ENCODE results near the gene RAB11FIP5. TPM values are rescaled to one million over a fixed set of nuclear protein-coding genes. Genes with fewer than 3 reads are reported as not detected.

RAB11FIP5 gene
- total and polyA plus RNA-seq, 2 donors from 2014 or later, result 49.6 to 57.1 TPM

- Histone ChIP-seq H3K9ac (ENCODE audit: low read length in 3 of 3) (no peak overlapping the region), H3K36me3 (ENCODE audit: control insufficient read depth in 2 of 3, insufficient read depth in 3 of 3, low read length in 3 of 3) (no peaks in the 10 kb centered on the region), H3K4me3 (ENCODE audit: low read length in 3 of 3) (no peak overlapping the region), H3K4me1 (ENCODE audit: control insufficient read depth in 2 of 3, insufficient read depth in 2 of 3, low read depth in 1 of 3, low read length in 3 of 3) (no peaks in the 10 kb centered on the region), H3K9me3 (ENCODE audit: control insufficient read depth in 2 of 3, insufficient read depth in 1 of 3, low read length in 3 of 3) (no peaks in the 10 kb centered on the region), H3K27ac (ENCODE audit: low read depth in 2 of 2, low read length in 2 of 2) (no peak overlapping the region), H3K27me3 (ENCODE audit: control insufficient read depth, insufficient read depth, low read length) (no peaks in the 10 kb centered on the region)
- intact Hi-C loops (cut with DNase I), result no loop called here
- FAIRE-seq (no peak), DNase-seq (no peak)
- TF ChIP-seq CTCF (IDR thresholded peaks at IDR 0.05; ENCODE audit: borderline replicate concordance, extremely low read depth, insufficient read depth), result no peak
These were observed 68.6 kb downstream of the RAB11FIP5 start for GRCh38 chr2:73043929-73044832.

GRCh38 chr2:73043276-73043675, 69.5 kb downstream of the RAB11FIP5 start:
- DNase-seq (no peak), FAIRE-seq (no peak)
- H3K27me3 ChIP-seq (ENCODE audit: control insufficient read depth, insufficient read depth, low read length), result no peaks in the 10 kb centered on the region
- H3K9ac ChIP-seq (ENCODE audit: low read length in 3 of 3), result no peak overlapping the region
- intact Hi-C loops (cut with DNase I), result no loop called here
- no peak for TF ChIP-seq CTCF (IDR thresholded peaks at IDR 0.05; ENCODE audit: borderline replicate concordance, extremely low read depth, insufficient read depth)
- no peak overlapping the region for H3K4me3 ChIP-seq (ENCODE audit: low read length in 3 of 3)
- no peaks in the 10 kb centered on the region for H3K9me3 ChIP-seq (ENCODE audit: control insufficient read depth in 2 of 3, insufficient read depth in 1 of 3, low read length in 3 of 3)
- H3K27ac ChIP-seq (ENCODE audit: low read depth in 2 of 2, low read length in 2 of 2), result no peak overlapping the region
- H3K4me1 ChIP-seq (ENCODE audit: control insufficient read depth in 2 of 3, insufficient read depth in 2 of 3, low read depth in 1 of 3, low read length in 3 of 3), result no peaks in the 10 kb centered on the region
- H3K36me3 ChIP-seq (ENCODE audit: control insufficient read depth in 2 of 3, insufficient read depth in 3 of 3, low read length in 3 of 3), result no peaks in the 10 kb centered on the region

GRCh38 chr2:73037947-73038585, 74.7 kb downstream of the RAB11FIP5 start:
- no peaks in the 10 kb centered on the region for H3K9me3 ChIP-seq (ENCODE audit: control insufficient read depth in 2 of 3, insufficient read depth in 1 of 3, low read length in 3 of 3)
- intact Hi-C loops (cut with DNase I), result no loop called here

More at GRCh38 chr2:73037947-73038585, 74.7 kb downstream of the RAB11FIP5 start:
- TF ChIP-seq CTCF (IDR thresholded peaks at IDR 0.05; ENCODE audit: borderline replicate concordance, extremely low read depth, insufficient read depth), result no peak
- no peak overlapping the region for H3K27ac ChIP-seq (ENCODE audit: low read depth in 2 of 2, low read length in 2 of 2)
- H3K4me1 ChIP-seq (ENCODE audit: control insufficient read depth in 2 of 3, insufficient read depth in 2 of 3, low read depth in 1 of 3, low read length in 3 of 3), result peaks cover 0 to 4% (median 4%) of the 10 kb centered on the region in 3 donors
- H3K27me3 ChIP-seq (ENCODE audit: control insufficient read depth, insufficient read depth, low read length), result no peaks in the 10 kb centered on the region
- no peak for FAIRE-seq
- DNase-seq, result no peak
- H3K4me3 ChIP-seq (ENCODE audit: low read length in 3 of 3), result no peak overlapping the region
- H3K36me3 ChIP-seq (ENCODE audit: control insufficient read depth in 2 of 3, insufficient read depth in 3 of 3, low read length in 3 of 3), result no peaks in the 10 kb centered on the region
- H3K9ac ChIP-seq (ENCODE audit: low read length in 3 of 3), result no peak overlapping the region

Measured in kidney (tissue), 14 donors.